OCI-LY7 (cell line): ENCODE measurements around the gene KLK3. TPM values are rescaled to one million over a fixed set of nuclear protein-coding genes. Genes with fewer than 3 reads are reported as not detected.

ENCODE experiments used
- BruUV-seq: library from RNA; stranded (reverse); fragments of 400-500 nt; replicated peaks from 2 replicates; lab custom pipeline; 2021; lab: Mats Ljungman, UMichigan
- CTCF ChIA-PET: fragments of 300-600 bp; sonication (Branson Sonifier 250); formaldehyde crosslinking; loops from one replicate; lab custom pipeline; 2022; ENCODE audit warnings: antibody characterized with exemption; ENCODE audit not compliant: unreplicated experiment; lab: Charles Lee
- POLR2A ChIA-PET: fragments of 300-600 bp; sonication (Branson Sonifier 250); formaldehyde crosslinking; loops from one replicate; lab custom pipeline; 2022; ENCODE audit warnings: antibody characterized with exemption; lab: Charles Lee
- DNase-seq: peaks from one replicate; pipeline ENCODE4 v3.0.0-alpha.2; 2015; ENCODE audit warnings: low spot score
- H2AFZ ChIP-seq: fragments of 200-600 bp; sonication (generic), shearing (Covaris generic); 2 replicates; pipeline ENCODE4 v1.6.1; 2014; ENCODE audit warnings: mild to moderate bottlenecking, antibody characterized with exemption, low read length, moderate library complexity
- H3K27ac ChIP-seq: fragments of 200-600 bp; sonication (generic); 2 replicates; pipeline ENCODE4 v1.5.1; 2014; ENCODE audit warnings: mixed run types, low read depth, mild to moderate bottlenecking, moderate library complexity, low read length, inconsistent platforms; ENCODE audit not compliant: poor library complexity, severe bottlenecking
- H3K36me3 ChIP-seq: fragments of 200-600 bp; sonication (generic); 2 replicates; pipeline ENCODE4 v1.6.1; 2014; ENCODE audit warnings: mild to moderate bottlenecking, antibody characterized with exemption, low read length, moderate library complexity, mixed read lengths; ENCODE audit not compliant: insufficient read depth
- H3K4me1 ChIP-seq: fragments of 200-600 bp; sonication (generic); 2 replicates; pipeline ENCODE4 v1.5.1; 2014; ENCODE audit warnings: mild to moderate bottlenecking, low read length; ENCODE audit not compliant: insufficient read depth, poor library complexity, severe bottlenecking
- H3K4me2 ChIP-seq: fragments of 200-600 bp; sonication (generic); 2 replicates; pipeline ENCODE4 v1.6.1; 2014; ENCODE audit warnings: mild to moderate bottlenecking, low read length
- H3K4me3 ChIP-seq: fragments of 200-600 bp; sonication (generic); 2 replicates; pipeline ENCODE4 v1.5.1; 2014; ENCODE audit warnings: mild to moderate bottlenecking, low read depth, low read length; ENCODE audit not compliant: poor library complexity, severe bottlenecking
- H3K79me2 ChIP-seq: fragments of 200-600 bp; sonication (generic); 2 replicates; pipeline ENCODE4 v1.6.1; 2016; ENCODE audit warnings: low read depth, mild to moderate bottlenecking, low read length, moderate library complexity, mixed read lengths; ENCODE audit not compliant: insufficient read depth
- H3K9me2 ChIP-seq: fragments of 200-600 bp; sonication (generic); 2 replicates; pipeline ENCODE4 v1.6.1; 2016; ENCODE audit warnings: mild to moderate bottlenecking, low read length, mixed read lengths; ENCODE audit not compliant: insufficient read depth
- H3K9me3 ChIP-seq: fragments of 200-600 bp; sonication (generic); 2 replicates; pipeline ENCODE4 v1.6.1; 2014; ENCODE audit warnings: mild to moderate bottlenecking, mixed run types, low read length, mixed read lengths
- H4K20me1 ChIP-seq: fragments of 200-600 bp; sonication (generic); 2 replicates; pipeline ENCODE4 v1.6.1; 2014; ENCODE audit warnings: mild to moderate bottlenecking, antibody characterized with exemption, low read length, moderate library complexity, mixed read lengths; ENCODE audit not compliant: insufficient read depth
- CTCF ChIP-seq: fragments of 200-600 bp; sonication (generic); conservative IDR thresholded peaks from 2 replicates; pipeline ENCODE4 v1.5.1; 2014; ENCODE audit warnings: mild to moderate bottlenecking, antibody characterized with exemption, low read length, moderate library complexity, mixed read lengths
- EZH2phosphoT487 ChIP-seq: fragments of 200-600 bp; sonication (generic); IDR thresholded peaks from 2 replicates; pipeline ENCODE4 v1.6.1; 2018; ENCODE audit warnings: low read depth, borderline replicate concordance, mild to moderate bottlenecking, mixed run types, antibody characterized with exemption, low read length, moderate library complexity, mixed read lengths
- intact Hi-C: fragments of 100-400 bp; cut with micrococcal nuclease; formaldehyde crosslinking; loops from one replicate; pipeline ENCODE4 v1.10.0; 2022; ENCODE audit not compliant: unreplicated experiment
- total RNA-seq, 2 experiments: library from RNA; depleted of rRNA in 1 of 2; stranded (reverse); fragments of >200 nt in 1 of 2; shearing (Covaris generic) in 1 of 2; gene quantifications; 2 replicates each; pipeline ENCODE4 v1.2.3, GENCODE V29; 2014 to 2022

KLK3 gene
- total RNA-seq, 2 experiments from 2014 or later = not detected

GRCh38 chr19:50898018-50898417 is 43.3 kb downstream of the KLK3 start:
- intact Hi-C loops = no loop called here
- Histone ChIP-seq H3K27ac (no peak overlapping the region), H3K9me3 (0 out of 2 replicates have a peak, but pooled peaks cover 8% of the 10 kb centered on the region), H3K9me2 (no peaks in the 10 kb centered on the region), H3K4me2 (no peak overlapping the region), H2AFZ (no peak overlapping the region), H3K4me1 (peaks cover 6% of the 10 kb centered on the region), H4K20me1 (no peaks in the 10 kb centered on the region), H3K79me2 (no peaks in the 10 kb centered on the region), H3K36me3 (no peaks in the 10 kb centered on the region), H3K4me3 (no peak overlapping the region)
- no TSS peak for BruUV-seq
- no peak for DNase-seq
- ChIA-PET POLR2A (no interaction called here), CTCF (no interaction called here)
- TF ChIP-seq EZH2phosphoT487 = no peak
- no peak for TF ChIP-seq CTCF

- DNase-seq = no peak
- no TSS peak for BruUV-seq
- Histone ChIP-seq H2AFZ (no peak overlapping the region), H3K4me2 (no peak overlapping the region), H3K4me3 (no peak overlapping the region), H3K9me2 (no peaks in the 10 kb centered on the region), H3K4me1 (peaks cover 6% of the 10 kb centered on the region), H4K20me1 (no peaks in the 10 kb centered on the region), H3K79me2 (no peaks in the 10 kb centered on the region), H3K27ac (no peak overlapping the region), H3K9me3 (0 out of 2 replicates have a peak, but pooled peaks cover 7% of the 10 kb centered on the region), H3K36me3 (no peaks in the 10 kb centered on the region)
- POLR2A ChIA-PET = interaction anchor here (0.7 kb wide), 1 partner anchor 1031 kb away, joined by 6 read pairs; no protein-coding TSS in a partner anchor
- CTCF ChIA-PET = no interaction called here
- intact Hi-C loops = no loop called here
- TF ChIP-seq EZH2phosphoT487 (no peak), CTCF (no peak)
Measured at GRCh38 chr19:50899569-50899968, 44.9 kb downstream of the KLK3 start.

GRCh38 chr19:50902640-50903039 is 47.9 kb downstream of the KLK3 start:
- Histone ChIP-seq H3K4me2 (no peak overlapping the region), H3K4me3 (no peak overlapping the region), H3K9me3 (no peaks in the 10 kb centered on the region), H3K27ac (no peak overlapping the region), H3K4me1 (no peaks in the 10 kb centered on the region), H2AFZ (no peak overlapping the region), H3K36me3 (no peaks in the 10 kb centered on the region), H4K20me1 (no peaks in the 10 kb centered on the region), H3K79me2 (no peaks in the 10 kb centered on the region), H3K9me2 (no peaks in the 10 kb centered on the region)
- TF ChIP-seq CTCF (no peak), EZH2phosphoT487 (no peak)
- CTCF ChIA-PET = no interaction called here
- no peak for DNase-seq
- BruUV-seq = no TSS peak
- intact Hi-C loops = no loop called here
- POLR2A ChIA-PET = no interaction called here
